Heart right ventricle (tissue), 16 donors: ENCODE results near the gene SLC26A4. TPM values are rescaled to one million over a fixed set of nuclear protein-coding genes. Genes with fewer than 3 reads are reported as not detected.

Experiments used
- ATAC-seq, 8 donors: fragments of 200-7000 bp; cut with Tn5 transposase; one replicate each; pipeline ENCODE4 v1.9.1; 2020; ENCODE audit warnings: mild to moderate bottlenecking in 8 of 8, moderate library complexity in 8 of 8, moderate number of reproducible peaks in 1 of 8
- DNase-seq, 2 donors: peaks; one replicate each; pipeline ENCODE4 v3.0.0-alpha.2; 2020
- H3K27ac ChIP-seq, 10 donors: fragments of 200-600 bp; sonication (generic) in 2 of 10; one replicate each; pipeline versions ENCODE4 v1.5.0 to v1.8.0; 2020 to 2022; ENCODE audit warnings: mild to moderate bottlenecking in 3 of 10
- H3K27me3 ChIP-seq, 7 donors: fragments of 200-600 bp; one replicate each; pipeline ENCODE4 v1.8.0; 2021 to 2022; ENCODE audit warnings: mild to moderate bottlenecking in 2 of 7
- H3K36me3 ChIP-seq, 9 donors: fragments of 200-600 bp; sonication (generic) in 1 of 9; one replicate each; pipeline versions ENCODE4 v1.5.0 to v1.8.0; 2020 to 2022; ENCODE audit warnings: mild to moderate bottlenecking in 2 of 9
- H3K4me1 ChIP-seq, 9 donors: fragments of 200-600 bp; sonication (generic) in 1 of 9; one replicate each; pipeline versions ENCODE4 v1.5.0 to v1.8.0; 2020 to 2022; ENCODE audit warnings: mild to moderate bottlenecking in 4 of 9
- H3K4me3 ChIP-seq, 10 donors: fragments of 200-600 bp; sonication (generic) in 2 of 10; one replicate each; pipeline versions ENCODE4 v1.5.0 to v1.8.0; 2020 to 2022; ENCODE audit warnings: mild to moderate bottlenecking in 7 of 10, moderate library complexity in 2 of 10
- H3K9me3 ChIP-seq, 11 donors: fragments of 200-600 bp in 10 of 11; sonication (generic) in 2 of 11; one replicate each; pipeline versions ENCODE4 v1.5.0 to v1.8.0; 2013 to 2022; ENCODE audit warnings: mild to moderate bottlenecking in 2 of 11, control low read depth in 1 of 11, moderate library complexity in 1 of 11
- WGBS, 2 donors: extraction: QIAGEN DNeasy Blood & Tissue Kit; methylation state at CpG; one replicate each; pipeline ENCODE4 v1.1.7; 2013; ENCODE audit warnings: inconsistent platforms in 1 of 2; 5-methylcytosine and 5-hydroxymethylcytosine counted together
- intact Hi-C, 10 donors: fragments of 100-400 bp; cut with DNase I; formaldehyde crosslinking; loops; one replicate each; pipeline versions ENCODE4 v1.11.1 to v1.14.2; 2022
- polyA plus RNA-seq, 2 donors: library from polyadenylated mRNA; stranded (reverse); fragments of 200-250 nt; gene quantifications; one replicate each; pipeline ENCODE4 v1.2.3, GENCODE V29; 2013
- total RNA-seq, 10 donors: library from RNA; stranded (reverse); fragmentation: NEBNext Ultra II Directional in 3 of 10; extraction: Animal tissue kit (Norgen Biotek cat#: 25700) in 3 of 10; gene quantifications; one replicate each; pipeline versions ENCODE4 v1.2.1 to v1.2.4, GENCODE V29; 2021 to 2023
- TF ChIP-seq, protein P1 (sequence below), 9 donors: fragments of 200-600 bp; sonication (generic) in 2 of 9; IDR thresholded peaks; one replicate each; pipeline versions ENCODE4 v1.5.0 to v1.8.0; 2021 to 2022; ENCODE audit warnings: antibody characterized with exemption in 9 of 9, mild to moderate bottlenecking in 5 of 9, moderate library complexity in 1 of 9
- donor health status: Arrhythmogenic right ventricular cardiomyopathy.
- donor health status: ischemic (EF 13 %, LVEDD 7.1; RV severe dilation, severe dysfunction).
- donor health status: healthy with polysubstance abuse.
- donor health status: DM: no; HTN: yes; CAD: no.
- donor health status: DM: no; HTN: no; CAD: no.
- donor health status: ischemic (EF 25% LVEDD 6.9; RV normal size, moderate dysfunction).
- donor health status: ischemic (EF 25% LVEDD 5.7; RV mildly dilated, moderate dysfunction).
- donor health status: healthy.
- donor health status: DM: yes; HTN: yes; CAD: no.
- donor health status: Ischemic cardiomyopathy.
- donor health status: ischemic (EF 35%, LVEDD 5.7; RV mildly dilated, moderate dysfunction).
- donor health status: nonischemic (EF 11% LVEDD 7.7; RV severe dilation, severe dysfunction).
- donor health status: DM: yes; HTN: yes; CAD: no.
- donor health status: PGD.
- donor health status: ischemic (EF 29% LVEDD 5.4; RV normal size, mild dysfunction).
- donor health status: nonischemic (EF 23%, LVEDD 6.1; RV moderate dilation, normal function).

Gene SLC26A4
- total and polyA plus RNA-seq, 12 donors: 0.15 to 1.2 (median 0.69) TPM

DNA sequence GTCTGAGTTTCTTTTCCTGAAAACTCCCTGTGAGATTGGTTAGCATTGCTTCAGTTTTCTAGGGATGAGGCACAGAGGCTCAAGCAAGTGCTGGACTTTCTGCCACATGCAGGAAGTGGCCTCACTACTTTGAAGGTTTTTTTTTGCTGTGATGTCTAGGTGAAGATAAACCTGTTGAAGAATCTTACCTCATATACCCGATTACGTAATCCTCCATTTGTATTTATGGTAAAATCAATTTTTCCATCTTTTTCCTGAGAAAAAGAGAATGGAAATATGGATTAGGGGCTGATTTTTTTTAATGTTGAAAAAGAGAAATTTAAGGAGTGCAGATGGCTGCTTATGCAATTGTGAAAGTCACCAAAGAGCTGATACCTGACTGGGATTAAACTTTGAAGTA, 106.8 kb downstream of the SLC26A4 start:
- TF ChIP-seq, protein P1, sequence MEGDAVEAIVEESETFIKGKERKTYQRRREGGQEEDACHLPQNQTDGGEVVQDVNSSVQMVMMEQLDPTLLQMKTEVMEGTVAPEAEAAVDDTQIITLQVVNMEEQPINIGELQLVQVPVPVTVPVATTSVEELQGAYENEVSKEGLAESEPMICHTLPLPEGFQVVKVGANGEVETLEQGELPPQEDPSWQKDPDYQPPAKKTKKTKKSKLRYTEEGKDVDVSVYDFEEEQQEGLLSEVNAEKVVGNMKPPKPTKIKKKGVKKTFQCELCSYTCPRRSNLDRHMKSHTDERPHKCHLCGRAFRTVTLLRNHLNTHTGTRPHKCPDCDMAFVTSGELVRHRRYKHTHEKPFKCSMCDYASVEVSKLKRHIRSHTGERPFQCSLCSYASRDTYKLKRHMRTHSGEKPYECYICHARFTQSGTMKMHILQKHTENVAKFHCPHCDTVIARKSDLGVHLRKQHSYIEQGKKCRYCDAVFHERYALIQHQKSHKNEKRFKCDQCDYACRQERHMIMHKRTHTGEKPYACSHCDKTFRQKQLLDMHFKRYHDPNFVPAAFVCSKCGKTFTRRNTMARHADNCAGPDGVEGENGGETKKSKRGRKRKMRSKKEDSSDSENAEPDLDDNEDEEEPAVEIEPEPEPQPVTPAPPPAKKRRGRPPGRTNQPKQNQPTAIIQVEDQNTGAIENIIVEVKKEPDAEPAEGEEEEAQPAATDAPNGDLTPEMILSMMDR (IDR thresholded peaks at IDR 0.05): no peak
- WGBS, 2 donors: 97 to 98% methylated on average over 2 of the region's 2 CpGs
- Histone ChIP-seq H3K4me1 (no peaks in the 10 kb centered on the region), H3K27me3 (no peaks in the 10 kb centered on the region), H3K9me3 (no peaks in the 10 kb centered on the region), H3K27ac (no peak overlapping the region), H3K36me3 (no peaks in the 10 kb centered on the region), H3K4me3 (no peak overlapping the region)
- intact Hi-C loops: loop anchor here in 1 of 10 donors (10.0 kb wide), 1 partner anchor 97 kb away; no protein-coding TSS in a partner anchor
- DNase-seq (no peak), ATAC-seq (no peak)

Other genes starting within 250 kb of the SLC26A4 start
- 10 to 100 TPM; 20.0 to 61.9 (median 36.4) TPM for gene GPR22, start 190.8 kb upstream of the SLC26A4 start, total RNA-seq
- gene GPR22, start 190.8 kb upstream of the SLC26A4 start, polyA plus RNA-seq: 10 to 100 TPM in 1 of 2 donors, 1 to 10 TPM in 1; 6.1 to 11.4 TPM
- 10 to 100 TPM; 44.2 to 65.8 (median 53.0) TPM for gene COG5, start 96.9 kb upstream of the SLC26A4 start, total RNA-seq
- 10 to 100 TPM in 1 of 2 donors, 1 to 10 TPM in 1; 8.4 to 14.7 TPM for gene COG5, start 96.9 kb upstream of the SLC26A4 start, polyA plus RNA-seq
- 10 to 100 TPM in 2 of 10 donors, 1 to 10 TPM in 8; 6.6 to 10.6 (median 9.0) TPM for gene DUS4L, start 96.9 kb upstream of the SLC26A4 start, total RNA-seq
- gene DUS4L, start 96.9 kb upstream of the SLC26A4 start, polyA plus RNA-seq: 1 to 10 TPM; 3.0 to 5.7 TPM
- 100 to 1,000 TPM in 9 of 10 donors, 10 to 100 TPM in 1; 94.7 to 141 (median 118) TPM for gene BCAP29, start 80.6 kb upstream of the SLC26A4 start, total RNA-seq
- 100 to 1,000 TPM in 1 of 2 donors, 10 to 100 TPM in 1; 62.7 to 107 TPM for gene BCAP29, start 80.6 kb upstream of the SLC26A4 start, polyA plus RNA-seq
- gene CBLL1, start 83.3 kb downstream of the SLC26A4 start, total RNA-seq: 10 to 100 TPM; 18.3 to 31.3 (median 23.1) TPM
- gene CBLL1, start 83.3 kb downstream of the SLC26A4 start, polyA plus RNA-seq: 1 to 10 TPM; 4.6 to 5.8 TPM
- gene SLC26A3, start 142.4 kb downstream of the SLC26A4 start, total RNA-seq: not detected
- not detected for gene SLC26A3, start 142.4 kb downstream of the SLC26A4 start, polyA plus RNA-seq
- gene DLD, start 230.4 kb downstream of the SLC26A4 start, total RNA-seq: 100 to 1,000 TPM; 257 to 402 (median 353) TPM
- 100 to 1,000 TPM in 1 of 2 donors, 10 to 100 TPM in 1; 41.6 to 114 TPM for gene DLD, start 230.4 kb downstream of the SLC26A4 start, polyA plus RNA-seq